Endothelial cell of umbilical vein (primary cell): ENCODE measurements around the gene INSIG2. TPM values are rescaled to one million over a fixed set of nuclear protein-coding genes. Genes with fewer than 3 reads are reported as not detected.

Experiments used
- BruUV-seq: library from RNA; stranded (reverse); fragments of 400-500 nt; replicated peaks from 2 replicates; lab custom pipeline; 2021; lab: Mats Ljungman, UMichigan
- CTCF ChIA-PET: fragments of 300-600, 350-600 bp; sonication (Branson Sonifier 250); formaldehyde crosslinking; loops from one replicate; lab custom pipeline; 2021; ENCODE audit warnings: antibody characterized with exemption, inconsistent platforms; lab: Charles Lee
- POLR2A ChIA-PET: fragments of 300-600, 350-600 bp; sonication (Branson Sonifier 250); formaldehyde crosslinking; loops from one replicate; lab custom pipeline; 2021; ENCODE audit warnings: antibody characterized with exemption, inconsistent platforms; lab: Charles Lee
- DNase-seq: peaks from one replicate; pipeline ENCODE4 v3.0.0-alpha.2; 2011; ENCODE audit warnings: low read depth, low spot score
- FAIRE-seq: peaks from 2 replicates; lab custom pipeline; 2011; peaks lifted over from hg19 to GRCh38; lab: Jason Lieb, UNC
- H2AFZ ChIP-seq: 2 replicates; pipeline ENCODE4 v1.6.0; 2012; ENCODE audit warnings: low read depth, low read length, control low read depth, inconsistent platforms
- H3K27ac ChIP-seq: 2 replicates; pipeline ENCODE4 v1.5.1; 2011; ENCODE audit warnings: low read depth, mild to moderate bottlenecking, control low read depth, low read length, moderate library complexity; ENCODE audit not compliant: insufficient read depth
- H3K27me3 ChIP-seq, 2 experiments: 2 replicates each; pipeline versions ENCODE4 v1.6.0 to v1.6.1; 2011; ENCODE audit warnings: low read length in 2 of 2, mixed read lengths in 1 of 2; ENCODE audit not compliant: control insufficient read depth in 2 of 2, insufficient read depth in 2 of 2
- H3K36me3 ChIP-seq, 2 experiments: 2 replicates in 1 of 2; 3 replicates in 1 of 2; pipeline ENCODE4 v1.5.1; 2011; ENCODE audit warnings: low read length in 2 of 2, mild to moderate bottlenecking in 1 of 2, moderate library complexity in 1 of 2; ENCODE audit not compliant: control insufficient read depth in 2 of 2, insufficient read depth in 2 of 2; ENCODE audit errors: extremely low read depth in 1 of 2
- H3K4me1 ChIP-seq: 3 replicates; pipeline ENCODE4 v1.5.1; 2011; ENCODE audit warnings: mild to moderate bottlenecking, low read length; ENCODE audit not compliant: control insufficient read depth, insufficient read depth; ENCODE audit errors: extremely low read depth
- H3K4me2 ChIP-seq: 2 replicates; pipeline ENCODE4 v1.6.1; 2011; ENCODE audit warnings: low read length, control low read depth, mixed read lengths; ENCODE audit not compliant: insufficient read depth
- H3K4me3 ChIP-seq, 3 experiments: fragments of 200-600 bp in 1 of 3; sonication (generic), shearing (Covaris generic) in 1 of 3; replicated peaks in 1 of 3; 2 replicates each; pipeline ENCODE4 v1.5.1; 2011 to 2016; ENCODE audit warnings: control low read depth in 3 of 3, low read length in 3 of 3, mild to moderate bottlenecking in 2 of 3, inconsistent platforms in 1 of 3, low read depth in 1 of 3, moderate library complexity in 1 of 3; ENCODE audit not compliant: insufficient read depth in 1 of 3
- H3K79me2 ChIP-seq: 2 replicates; pipeline ENCODE4 v1.6.0; 2012; ENCODE audit warnings: low read length, inconsistent platforms; ENCODE audit not compliant: control insufficient read depth, insufficient read depth
- H3K9ac ChIP-seq: replicated peaks from 2 replicates; pipeline ENCODE3; 2011; ENCODE audit warnings: low read length, control low read depth; ENCODE audit not compliant: insufficient read depth; ENCODE audit errors: extremely low read depth
- H3K9me1 ChIP-seq: replicated peaks from 3 replicates; pipeline ENCODE4 v1.6.0; 2011; ENCODE audit warnings: mild to moderate bottlenecking, low read length; ENCODE audit not compliant: control insufficient read depth, insufficient read depth; ENCODE audit errors: extremely low read depth
- H3K9me3 ChIP-seq: replicated peaks from 2 replicates; pipeline ENCODE4 v1.5.1; 2012; ENCODE audit warnings: low read length, inconsistent platforms; ENCODE audit not compliant: control insufficient read depth, insufficient read depth
- H4K20me1 ChIP-seq: replicated peaks from 2 replicates; pipeline ENCODE3; 2011; ENCODE audit warnings: mild to moderate bottlenecking, low read length; ENCODE audit not compliant: control insufficient read depth, insufficient read depth; ENCODE audit errors: extremely low read depth
- EZH2 ChIP-seq: IDR thresholded peaks from 2 replicates; pipeline ENCODE4 v1.6.1; 2012; ENCODE audit warnings: borderline replicate concordance, low read depth, mild to moderate bottlenecking, moderate library complexity, low read length, inconsistent platforms; ENCODE audit not compliant: severe bottlenecking
- FOS ChIP-seq: IDR thresholded peaks from 2 replicates; pipeline ENCODE4 v1.6.1; 2011; ENCODE audit warnings: mild to moderate bottlenecking, low read length, moderate library complexity, borderline replicate concordance; ENCODE audit not compliant: insufficient read depth
- GATA2 ChIP-seq: IDR thresholded peaks from 2 replicates; pipeline ENCODE4 v1.7.0; 2011; ENCODE audit warnings: low read depth, mild to moderate bottlenecking, moderate library complexity, mixed read lengths, low read length; ENCODE audit not compliant: insufficient read length, insufficient read depth
- JUN ChIP-seq: IDR thresholded peaks from 2 replicates; pipeline ENCODE4 v1.6.1; 2011; ENCODE audit warnings: borderline replicate concordance, low read depth; ENCODE audit not compliant: insufficient read length, insufficient read depth
- MYC ChIP-seq: IDR thresholded peaks from one replicate; pipeline ENCODE4 v1.6.1; 2011; ENCODE audit warnings: mild to moderate bottlenecking, low read depth, low read length
- POLR2A ChIP-seq: IDR thresholded peaks from 2 replicates; pipeline ENCODE4 v1.6.1; 2012; ENCODE audit warnings: low read depth, mild to moderate bottlenecking, control low read depth, low read length
- POLR2AphosphoS5 ChIP-seq: IDR thresholded peaks from 2 replicates; pipeline ENCODE4 v1.6.1; 2012; ENCODE audit warnings: low read depth, mild to moderate bottlenecking, control low read depth, low read length, moderate library complexity; ENCODE audit not compliant: insufficient read depth
- dilution Hi-C: fragments of 300-500 bp; cut with MboI; formaldehyde crosslinking; loops from one replicate; pipeline ENCODE4 v1.15.0; 2019; ENCODE audit warnings: low sequenced_read_pairs; ENCODE audit not compliant: extremely low pct_ligation_motif_present
- intact Hi-C: fragments of 100-400 bp; cut with micrococcal nuclease; formaldehyde crosslinking; loops from one replicate; pipeline ENCODE4 v1.10.0; 2022
- polyA plus RNA-seq, 4 experiments: library from polyadenylated mRNA; depleted of rRNA in 3 of 4; stranded (reverse) in 3 of 4; unstranded in 1 of 4; fragments of >200 nt; gene quantifications; 2 replicates each; pipeline versions ENCODE4 v1.2.1 to v1.2.3, GENCODE V29; 2011 to 2012; ENCODE audit warnings: missing spikeins in 1 of 4
- total RNA-seq: library from RNA; stranded (reverse); gene quantifications from 2 replicates; pipeline ENCODE4 v1.2.3, GENCODE V29; 2021
- TF ChIP-seq, protein P1 (sequence below), 2 donors: IDR thresholded peaks; 1 replicate in 1 of 2; 2 replicates in 1 of 2; pipeline ENCODE4 v1.5.1; 2011; ENCODE audit warnings: low read length in 2 of 2, mild to moderate bottlenecking in 2 of 2, moderate library complexity in 2 of 2, control low read depth in 1 of 2, inconsistent platforms in 1 of 2, low read depth in 1 of 2; ENCODE audit not compliant: insufficient read depth in 1 of 2; ENCODE audit errors: extremely low read depth in 1 of 2
- TF ChIP-seq, protein P2 (sequence below): IDR thresholded peaks from 2 replicates; pipeline ENCODE4 v1.6.1; 2011; ENCODE audit not compliant: insufficient read depth, insufficient read length

Gene INSIG2
- total and polyA plus RNA-seq, 2 donors (not counting 3 experiments of a cell fraction or from before 2014, with no cell fraction given): 24.1 to 26.9 TPM

DNA sequence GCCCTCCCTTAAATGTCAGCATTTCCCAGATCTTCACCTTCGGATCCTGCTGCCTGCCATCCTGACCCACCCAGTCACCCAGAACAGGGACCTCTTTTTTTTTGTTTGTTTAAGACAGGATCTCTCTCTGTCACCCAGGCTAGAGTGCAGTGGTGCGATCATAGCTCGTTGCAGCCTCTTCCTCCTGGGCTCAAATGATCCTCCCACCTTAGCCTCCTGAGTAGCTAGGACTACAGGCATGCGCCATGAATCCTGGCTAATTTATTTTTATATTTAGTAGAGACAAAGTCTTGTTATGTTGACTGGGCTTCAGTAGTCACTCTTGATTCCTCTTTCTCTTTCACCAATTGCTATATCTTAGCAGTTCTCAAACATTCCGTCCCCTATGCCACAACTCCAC, 39.0 kb downstream of the INSIG2 start:
- TF ChIP-seq, protein P1, sequence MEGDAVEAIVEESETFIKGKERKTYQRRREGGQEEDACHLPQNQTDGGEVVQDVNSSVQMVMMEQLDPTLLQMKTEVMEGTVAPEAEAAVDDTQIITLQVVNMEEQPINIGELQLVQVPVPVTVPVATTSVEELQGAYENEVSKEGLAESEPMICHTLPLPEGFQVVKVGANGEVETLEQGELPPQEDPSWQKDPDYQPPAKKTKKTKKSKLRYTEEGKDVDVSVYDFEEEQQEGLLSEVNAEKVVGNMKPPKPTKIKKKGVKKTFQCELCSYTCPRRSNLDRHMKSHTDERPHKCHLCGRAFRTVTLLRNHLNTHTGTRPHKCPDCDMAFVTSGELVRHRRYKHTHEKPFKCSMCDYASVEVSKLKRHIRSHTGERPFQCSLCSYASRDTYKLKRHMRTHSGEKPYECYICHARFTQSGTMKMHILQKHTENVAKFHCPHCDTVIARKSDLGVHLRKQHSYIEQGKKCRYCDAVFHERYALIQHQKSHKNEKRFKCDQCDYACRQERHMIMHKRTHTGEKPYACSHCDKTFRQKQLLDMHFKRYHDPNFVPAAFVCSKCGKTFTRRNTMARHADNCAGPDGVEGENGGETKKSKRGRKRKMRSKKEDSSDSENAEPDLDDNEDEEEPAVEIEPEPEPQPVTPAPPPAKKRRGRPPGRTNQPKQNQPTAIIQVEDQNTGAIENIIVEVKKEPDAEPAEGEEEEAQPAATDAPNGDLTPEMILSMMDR (IDR thresholded peaks at IDR 0.05; ENCODE audit: extremely low read depth in 1 of 2, insufficient read depth in 1 of 2, low read depth in 1 of 2, low read length in 2 of 2): no peak
- TF ChIP-seq GATA2 (no peak), JUN (no peak)
- Histone ChIP-seq H3K4me2 (no peak overlapping the region), H3K9ac (no peak overlapping the region), H3K4me3 (no peak overlapping the region), H3K27ac (no peak overlapping the region), H2AFZ (no peak overlapping the region), H3K79me2 (no peaks in the 10 kb centered on the region), H3K9me1 (no peaks in the 10 kb centered on the region), H3K4me1 (peaks cover 14% of the 10 kb centered on the region), H3K27me3 (no peaks in the 10 kb centered on the region), H3K36me3 (no peaks in the 10 kb centered on the region), H3K9me3 (no peaks in the 10 kb centered on the region), H4K20me1 (no peaks in the 10 kb centered on the region)
- intact Hi-C loops (no loop called here), dilution Hi-C loops (no loop called here)
- DNase-seq (no peak), FAIRE-seq (no peak)
- ChIA-PET POLR2A (no interaction called here), CTCF (interaction anchor here (1.2 kb wide), 1 partner anchor 81 kb away, joined by 5 read pairs; no protein-coding TSS in a partner anchor)
- no TSS peak for BruUV-seq

DNA sequence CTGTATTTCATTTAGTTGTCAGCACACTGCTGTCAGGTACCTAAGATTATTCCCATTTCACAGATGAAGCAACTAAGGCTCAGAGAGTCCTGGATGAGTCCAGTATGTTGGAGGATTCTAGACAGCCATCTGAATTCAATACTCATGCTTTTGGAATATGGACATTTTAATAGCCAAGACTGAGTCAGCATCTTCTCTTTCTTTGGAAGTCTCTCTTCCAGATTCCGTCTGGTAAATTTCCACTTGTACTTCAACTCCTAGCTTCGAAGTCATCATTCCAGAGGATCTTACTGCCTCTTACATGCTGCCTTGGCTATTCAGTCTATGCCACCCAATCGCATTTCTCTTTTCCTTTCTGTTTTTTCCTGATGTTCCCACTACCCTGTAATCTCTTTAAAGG, 40.6 kb downstream of the INSIG2 start:
- no peak for DNase-seq
- no peak for FAIRE-seq
- Histone ChIP-seq H3K79me2 (no peaks in the 10 kb centered on the region), H3K4me1 (peaks cover 8% of the 10 kb centered on the region), H2AFZ (no peak overlapping the region), H4K20me1 (no peaks in the 10 kb centered on the region), H3K4me3 (no peak overlapping the region), H3K4me2 (no peak overlapping the region), H3K27ac (no peak overlapping the region), H3K9me1 (no peaks in the 10 kb centered on the region), H3K36me3 (no peaks in the 10 kb centered on the region), H3K27me3 (no peaks in the 10 kb centered on the region), H3K9ac (no peak overlapping the region), H3K9me3 (no peaks in the 10 kb centered on the region)
- CTCF ChIA-PET: interaction anchor here (1.4 kb wide), 1 partner anchor 82 kb away, joined by 4 read pairs; no protein-coding TSS in a partner anchor
- no TSS peak for BruUV-seq
- intact Hi-C loops: no loop called here
- POLR2A ChIA-PET: no interaction called here
- dilution Hi-C loops: no loop called here
- no peak for TF ChIP-seq GATA2
- TF ChIP-seq POLR2AphosphoS5: no peak
- TF ChIP-seq, protein P2, sequence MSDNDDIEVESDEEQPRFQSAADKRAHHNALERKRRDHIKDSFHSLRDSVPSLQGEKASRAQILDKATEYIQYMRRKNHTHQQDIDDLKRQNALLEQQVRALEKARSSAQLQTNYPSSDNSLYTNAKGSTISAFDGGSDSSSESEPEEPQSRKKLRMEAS: no peak
- no peak for TF ChIP-seq POLR2A
- TF ChIP-seq, protein P1 (IDR thresholded peaks at IDR 0.05; ENCODE audit: extremely low read depth in 1 of 2, insufficient read depth in 1 of 2, low read depth in 1 of 2, low read length in 2 of 2): no peak
- TF ChIP-seq MYC: no peak
- no peak for TF ChIP-seq JUN
- TF ChIP-seq EZH2: no peak
- no peak for TF ChIP-seq FOS
